Mesendoderm (in vitro differentiated cells): ENCODE measurements around the gene CREB1.

ENCODE experiments used
- DNase-seq: peaks from one replicate; pipeline ENCODE4 v3.0.0; 2013
- H2AK5ac ChIP-seq: 2 replicates; pipeline ENCODE4 v1.6.1; 2013; ENCODE audit warnings: low read length, inconsistent platforms
- H2BK120ac ChIP-seq: 2 replicates; pipeline ENCODE4 v1.6.1; 2013; ENCODE audit warnings: low read depth, mild to moderate bottlenecking, low read length, moderate library complexity, mixed read lengths
- H2BK15ac ChIP-seq: replicated peaks from 2 replicates; pipeline ENCODE4 v1.6.1; 2013; ENCODE audit warnings: low read depth, mild to moderate bottlenecking, moderate library complexity
- H2BK5ac ChIP-seq: 2 replicates; pipeline ENCODE4 v1.6.1; 2013; ENCODE audit warnings: low read length, inconsistent platforms
- H3K18ac ChIP-seq: 2 replicates; pipeline ENCODE4 v1.6.1; 2013; ENCODE audit warnings: mild to moderate bottlenecking, low read length, mixed read lengths
- H3K23ac ChIP-seq: one replicate; pipeline ENCODE4 v1.6.1; 2013; ENCODE audit warnings: low read length
- H3K27ac ChIP-seq: 2 replicates; pipeline ENCODE4 v1.5.1; 2013; ENCODE audit warnings: low read depth, mild to moderate bottlenecking, inconsistent platforms, low read length, moderate library complexity
- H3K27me3 ChIP-seq: 2 replicates; pipeline ENCODE4 v1.6.1; 2013; ENCODE audit warnings: low read length, control low read depth, mild to moderate bottlenecking, inconsistent platforms; ENCODE audit not compliant: insufficient read depth, poor library complexity
- H3K36me3 ChIP-seq: 2 replicates; pipeline ENCODE4 v1.6.1; 2013; ENCODE audit warnings: low read length, inconsistent platforms; ENCODE audit not compliant: control insufficient read depth, insufficient read depth
- H3K4ac ChIP-seq: one replicate; pipeline ENCODE4 v1.6.1; 2013; ENCODE audit warnings: low read depth, mild to moderate bottlenecking, low read length, moderate library complexity
- H3K4me1 ChIP-seq: 2 replicates; pipeline ENCODE4 v1.6.1; 2013; ENCODE audit warnings: low read depth, low read length, inconsistent platforms; ENCODE audit not compliant: control insufficient read depth
- H3K4me2 ChIP-seq: 2 replicates; pipeline ENCODE4 v1.6.1; 2013; ENCODE audit warnings: low read length
- H3K4me3 ChIP-seq: 2 replicates; pipeline ENCODE4 v1.5.1; 2013; ENCODE audit warnings: mild to moderate bottlenecking, low read length
- H3K56ac ChIP-seq: one replicate; pipeline ENCODE4 v1.6.1; 2013; ENCODE audit warnings: low read length
- H3K79me1 ChIP-seq: 2 replicates; pipeline ENCODE4 v1.6.1; 2013; ENCODE audit warnings: low read length, inconsistent platforms
- H3K79me2 ChIP-seq: 2 replicates; pipeline ENCODE4 v1.6.1; 2013; ENCODE audit warnings: mild to moderate bottlenecking, low read length; ENCODE audit not compliant: control insufficient read depth, insufficient read depth
- H3K9ac ChIP-seq: 2 replicates; pipeline ENCODE4 v1.6.1; 2013; ENCODE audit warnings: low read length, inconsistent platforms
- H4K5ac ChIP-seq: one replicate; pipeline ENCODE4 v1.6.1; 2013; ENCODE audit warnings: low read length
- H4K8ac ChIP-seq: one replicate; pipeline ENCODE4 v1.6.1; 2013; ENCODE audit warnings: low read depth, mild to moderate bottlenecking, control low read depth, low read length, moderate library complexity
- WGBS: extraction: QIAGEN DNeasy Blood & Tissue Kit; methylation state at CpG from one replicate; pipeline ENCODE4 v1.1.7; 2013; ENCODE audit warnings: low lambda C conversion rate, missing lambda C conversion rate; ENCODE audit not compliant: insufficient coverage; ENCODE audit errors: extremely low coverage; 5-methylcytosine and 5-hydroxymethylcytosine counted together

CREB1 gene

DNA sequence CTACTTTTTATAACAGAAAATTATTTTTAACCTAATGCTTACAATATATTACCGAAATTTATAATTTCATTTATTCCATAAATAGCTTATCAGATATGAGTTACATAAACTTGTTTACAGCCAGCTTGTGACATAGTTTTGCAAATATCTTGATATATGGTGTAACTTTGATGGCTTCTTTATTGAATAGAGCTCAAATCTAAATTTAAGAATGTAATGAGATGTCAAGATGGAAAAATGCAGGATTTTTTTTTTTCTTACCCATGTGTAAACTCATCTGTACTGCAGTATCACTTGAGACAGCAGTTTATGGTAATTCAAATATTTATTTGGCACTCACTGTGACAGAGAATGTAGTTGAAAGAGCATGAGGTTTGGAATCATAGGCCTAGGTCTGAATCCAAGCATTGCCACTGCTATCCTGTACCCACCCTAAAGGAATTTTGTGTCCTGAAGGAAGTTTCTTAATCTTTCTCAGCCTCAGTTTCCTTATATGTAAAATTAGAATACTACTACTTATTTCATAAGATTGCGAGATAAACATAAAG, 3.8 kb downstream of the CREB1 start:
- Histone ChIP-seq H4K5ac (no peak overlapping the region), H2AK5ac (no peak overlapping the region), H2BK120ac (no peak overlapping the region), H3K56ac (no peak overlapping the region), H3K18ac (no peak overlapping the region), H2BK15ac (no peak overlapping the region), H2BK5ac (no peak overlapping the region), H3K4me3 (no peak overlapping the region), H3K79me1 (no peaks in the 10 kb centered on the region), H3K79me2 (peaks cover 57% of the 10 kb centered on the region), H3K36me3 (no peaks in the 10 kb centered on the region), H3K4me2 (no peak overlapping the region), H3K9ac (no peak overlapping the region), H3K27me3 (no peaks in the 10 kb centered on the region), H4K8ac (no peak overlapping the region), H3K4ac (no peak overlapping the region), H3K4me1 (no peaks in the 10 kb centered on the region), H3K27ac (no peak overlapping the region), H3K23ac (no peak overlapping the region)
- DNase-seq, result no peak
- 100% methylated on average over 1 of the region's 2 CpGs for WGBS

DNA sequence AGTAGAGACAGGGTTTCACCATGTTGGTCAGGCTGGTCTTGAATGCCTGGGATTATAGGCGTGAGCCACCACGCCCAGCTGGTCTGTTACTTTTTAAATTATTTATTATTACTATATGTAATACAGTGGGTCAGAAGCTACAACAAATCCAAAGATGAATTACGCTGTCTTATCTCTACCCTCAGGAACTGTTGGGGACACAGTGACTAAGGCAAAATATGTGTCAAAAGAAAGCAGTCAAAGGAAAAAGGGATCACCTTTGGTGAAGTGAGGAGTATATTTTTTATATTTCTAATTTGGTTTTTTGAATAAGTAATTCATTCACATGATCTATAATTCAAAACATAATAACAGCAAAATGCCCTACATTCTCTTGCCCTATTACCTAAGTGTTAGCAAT, 4.7 kb downstream of the CREB1 start:
- no peak overlapping the region for H3K18ac ChIP-seq
- H3K4me2 ChIP-seq, result no peak overlapping the region
- H3K23ac ChIP-seq, result no peak overlapping the region
- H3K36me3 ChIP-seq, result no peaks in the 10 kb centered on the region
- H3K27me3 ChIP-seq, result no peaks in the 10 kb centered on the region
- no peaks in the 10 kb centered on the region for H3K79me1 ChIP-seq
- no peak overlapping the region for H2BK120ac ChIP-seq
- H2BK15ac ChIP-seq, result no peak overlapping the region
- no peak overlapping the region for H3K27ac ChIP-seq
- H3K4me3 ChIP-seq, result no peak overlapping the region
- H3K79me2 ChIP-seq, result peaks cover 61% of the 10 kb centered on the region
- WGBS, result no CpG with 5 or more reads among the region's 3 CpGs
- no peaks in the 10 kb centered on the region for H3K4me1 ChIP-seq
- no peak overlapping the region for H3K56ac ChIP-seq
- no peak overlapping the region for H3K4ac ChIP-seq
- no peak for DNase-seq
- H4K8ac ChIP-seq, result no peak overlapping the region
- H2BK5ac ChIP-seq, result no peak overlapping the region
- no peak overlapping the region for H2AK5ac ChIP-seq
- H3K9ac ChIP-seq, result no peak overlapping the region
- no peak overlapping the region for H4K5ac ChIP-seq

DNA sequence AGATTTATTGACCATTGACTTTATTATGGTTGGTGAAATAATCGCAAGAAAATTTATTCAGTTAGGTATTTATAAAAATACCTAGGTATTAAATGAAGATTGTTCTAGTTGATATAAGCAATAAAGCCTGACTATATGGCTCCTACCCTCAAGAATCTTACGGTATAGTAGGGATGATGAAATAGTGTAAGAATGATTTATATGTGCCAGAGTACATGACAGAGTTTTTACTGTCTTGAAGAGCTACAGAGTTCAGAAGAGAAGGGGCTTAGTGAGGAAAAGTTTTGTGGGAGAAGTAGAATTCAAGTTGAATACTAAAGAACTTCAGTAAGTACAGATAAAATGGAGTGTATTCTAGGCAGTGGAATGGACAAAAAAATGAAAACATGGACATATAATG, 9.7 kb downstream of the CREB1 start:
- Histone ChIP-seq H3K4ac (no peak overlapping the region), H4K8ac (no peak overlapping the region), H3K9ac (no peak overlapping the region), H3K27me3 (no peaks in the 10 kb centered on the region), H3K4me2 (no peak overlapping the region), H2BK120ac (no peak overlapping the region), H2BK5ac (no peak overlapping the region), H3K4me1 (no peaks in the 10 kb centered on the region), H2AK5ac (no peak overlapping the region), H3K18ac (no peak overlapping the region), H3K4me3 (no peak overlapping the region), H3K56ac (no peak overlapping the region), H2BK15ac (no peak overlapping the region), H3K36me3 (no peaks in the 10 kb centered on the region), H4K5ac (no peak overlapping the region), H3K79me2 (peaks cover 62% of the 10 kb centered on the region), H3K79me1 (no peaks in the 10 kb centered on the region), H3K23ac (no peak overlapping the region), H3K27ac (no peak overlapping the region)
- no peak for DNase-seq
- no CpG with 5 or more reads among the region's 2 CpGs for WGBS

DNA sequence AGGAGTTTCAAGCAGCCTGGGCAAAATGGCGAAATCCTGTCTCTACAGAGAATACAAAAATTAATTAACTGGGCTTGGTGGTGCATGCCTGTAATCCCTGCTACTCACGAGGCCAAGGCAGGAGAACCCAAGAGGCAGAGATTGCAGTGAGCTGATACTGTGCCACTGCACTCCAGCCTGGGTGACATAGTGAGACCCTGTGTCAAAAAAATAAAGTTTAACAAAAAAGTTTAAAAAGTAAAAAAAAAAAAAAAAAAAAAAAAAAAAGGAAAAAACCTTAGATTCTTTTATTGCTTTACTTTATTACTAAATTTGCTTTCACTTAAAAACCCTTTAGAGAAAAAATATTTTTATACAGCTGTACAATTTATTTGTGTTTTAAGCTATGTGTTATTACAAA, 10.7 kb downstream of the CREB1 start:
- Histone ChIP-seq H3K56ac (no peak overlapping the region), H3K4me3 (no peak overlapping the region), H3K18ac (no peak overlapping the region), H3K4ac (no peak overlapping the region), H2AK5ac (no peak overlapping the region), H3K27ac (no peak overlapping the region), H4K5ac (no peak overlapping the region), H4K8ac (no peak overlapping the region), H3K79me1 (no peaks in the 10 kb centered on the region), H3K23ac (no peak overlapping the region), H2BK5ac (no peak overlapping the region), H3K4me1 (no peaks in the 10 kb centered on the region), H3K9ac (no peak overlapping the region), H2BK15ac (no peak overlapping the region), H3K27me3 (no peaks in the 10 kb centered on the region), H3K79me2 (peaks cover 70% of the 10 kb centered on the region), H3K36me3 (no peaks in the 10 kb centered on the region), H2BK120ac (no peak overlapping the region), H3K4me2 (no peak overlapping the region)
- WGBS, result no CpG with 5 or more reads among the region's 2 CpGs
- no peak for DNase-seq

DNA sequence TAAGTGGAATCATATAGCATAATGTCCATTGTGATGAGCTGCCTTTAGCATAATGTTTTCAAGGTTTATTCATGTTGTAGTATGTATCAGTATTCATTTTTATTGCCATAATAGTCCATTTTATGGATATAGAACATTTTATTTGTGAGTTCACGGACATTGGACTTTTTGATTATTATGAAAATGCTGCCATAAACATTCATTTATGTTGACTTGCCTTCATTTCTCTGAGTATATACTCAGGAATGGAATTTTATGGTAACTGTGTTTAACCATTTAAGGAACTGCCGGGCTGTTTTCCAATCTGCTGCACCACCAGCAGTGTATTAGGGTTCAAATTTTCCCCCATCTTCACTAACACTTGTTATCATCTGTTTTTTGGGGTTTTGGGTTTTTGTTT, 12.2 kb downstream of the CREB1 start:
- H3K36me3 ChIP-seq, result no peaks in the 10 kb centered on the region
- no peak overlapping the region for H2BK15ac ChIP-seq
- no peak overlapping the region for H2BK5ac ChIP-seq
- no peak overlapping the region for H3K4me3 ChIP-seq
- DNase-seq, result no peak
- peaks cover 66% of the 10 kb centered on the region for H3K79me2 ChIP-seq
- no peak overlapping the region for H3K9ac ChIP-seq
- H3K4me2 ChIP-seq, result no peak overlapping the region
- H2AK5ac ChIP-seq, result no peak overlapping the region
- H4K8ac ChIP-seq, result no peak overlapping the region
- H3K18ac ChIP-seq, result no peak overlapping the region
- no peak overlapping the region for H3K27ac ChIP-seq
- no peaks in the 10 kb centered on the region for H3K4me1 ChIP-seq
- no peak overlapping the region for H3K23ac ChIP-seq
- WGBS, result no CpG with 5 or more reads among the region's 2 CpGs
- H3K27me3 ChIP-seq, result no peaks in the 10 kb centered on the region
- H3K79me1 ChIP-seq, result peaks cover 2% of the 10 kb centered on the region
- H4K5ac ChIP-seq, result no peak overlapping the region
- H2BK120ac ChIP-seq, result no peak overlapping the region
- no peak overlapping the region for H3K56ac ChIP-seq
- H3K4ac ChIP-seq, result no peak overlapping the region

DNA sequence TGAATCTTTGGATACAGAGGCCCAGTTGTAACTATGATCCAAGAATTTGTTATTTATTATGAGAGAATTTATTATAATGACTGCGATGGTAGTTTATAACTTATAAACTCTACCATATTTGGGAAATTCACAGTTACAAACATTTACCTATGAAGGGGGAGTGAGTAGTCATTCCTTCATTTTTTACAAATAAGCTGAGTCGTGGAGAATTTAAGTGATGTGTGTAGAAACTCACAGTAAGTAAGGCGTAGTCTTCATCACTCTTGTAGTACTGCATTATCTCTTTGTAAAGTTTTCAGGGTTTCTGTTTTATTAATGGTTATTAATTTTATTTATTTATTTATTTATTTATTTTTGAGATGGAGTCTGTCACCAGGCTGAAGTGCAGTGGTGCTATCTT, 13.5 kb downstream of the CREB1 start:
- peaks cover 2% of the 10 kb centered on the region for H3K79me1 ChIP-seq

More for the DNA sequence above, 13.5 kb downstream of the CREB1 start:
- Histone ChIP-seq H2BK5ac (no peak overlapping the region), H3K79me2 (peaks cover 65% of the 10 kb centered on the region), H3K4me1 (no peaks in the 10 kb centered on the region), H3K18ac (no peak overlapping the region), H2AK5ac (no peak overlapping the region), H4K8ac (no peak overlapping the region), H3K27me3 (no peaks in the 10 kb centered on the region), H3K27ac (no peak overlapping the region), H4K5ac (no peak overlapping the region), H3K4me2 (no peak overlapping the region), H3K9ac (no peak overlapping the region), H2BK15ac (no peak overlapping the region), H3K56ac (no peak overlapping the region), H3K36me3 (no peaks in the 10 kb centered on the region), H2BK120ac (no peak overlapping the region), H3K23ac (no peak overlapping the region), H3K4ac (no peak overlapping the region), H3K4me3 (no peak overlapping the region)
- no peak for DNase-seq
- no CpG with 5 or more reads among the region's 3 CpGs for WGBS
